ENCODE data around the gene TBXAS1. TPM values are rescaled to one million over a fixed set of nuclear protein-coding genes. Genes with fewer than 3 reads are reported as not detected.

TBXAS1 gene
- polyA plus RNA-seq, 1 donor from 2014 or later, result 0.93 TPM

GRCh38 chr7:139915268-139915863, 86.3 kb downstream of the TBXAS1 start:
- TF ChIP-seq CTCF (IDR thresholded peaks at IDR 0.05; ENCODE audit: poor library complexity, severe bottlenecking) (no peak), RAD21 (conservative IDR thresholded peaks at IDR 0.05) (no peak), SMC3 (conservative IDR thresholded peaks at IDR 0.05; ENCODE audit: poor library complexity) (no peak), EP300 (conservative IDR thresholded peaks at IDR 0.05; ENCODE audit: poor library complexity, severe bottlenecking) (no peak), TAF1 (IDR thresholded peaks at IDR 0.05; ENCODE audit: low read depth) (no peak), REST (IDR thresholded peaks at IDR 0.05; ENCODE audit: borderline replicate concordance) (no peak), POLR2AphosphoS5 (IDR thresholded peaks at IDR 0.05) (no peak)
- Histone ChIP-seq H3K9ac (ENCODE audit: low read length) (no peak overlapping the region), H3K79me2 (replicated peaks; ENCODE audit: insufficient read depth, low read length) (no peaks in the 10 kb centered on the region), H3K36me3 (ENCODE audit: insufficient read depth, low read length) (no peaks in the 10 kb centered on the region), H2AFZ (ENCODE audit: low read depth, low read length) (no peak overlapping the region), H3K27ac (ENCODE audit: low read length) (no peak overlapping the region), H3K4me3 (ENCODE audit: low read length) (no peak overlapping the region), H3K4me2 (ENCODE audit: low read length) (no peak overlapping the region), H3K9me3 (ENCODE audit: low read length) (no peaks in the 10 kb centered on the region), H3K27me3 (ENCODE audit: insufficient read depth, low read depth, low read length) (no peaks in the 10 kb centered on the region), H3F3A (ENCODE audit: insufficient read depth, low read length, poor library complexity, severe bottlenecking) (no peaks in the 10 kb centered on the region), H3K9me2 (ENCODE audit: insufficient read depth, low read length) (no peaks in the 10 kb centered on the region), H4K20me1 (ENCODE audit: insufficient read depth) (no peaks in the 10 kb centered on the region)

GRCh38 chr7:139915864-139916716, 87.0 kb downstream of the TBXAS1 start:
- no peaks in the 10 kb centered on the region for H3F3A ChIP-seq (ENCODE audit: insufficient read depth, low read length, poor library complexity, severe bottlenecking)
- H2AFZ ChIP-seq (ENCODE audit: low read depth, low read length), result no peak overlapping the region
- H3K27ac ChIP-seq (ENCODE audit: low read length), result no peak overlapping the region
- no peak overlapping the region for H3K9ac ChIP-seq (ENCODE audit: low read length)
- no peak overlapping the region for H3K4me2 ChIP-seq (ENCODE audit: low read length)
- no peak overlapping the region for H3K4me3 ChIP-seq (ENCODE audit: low read length)
- H3K27me3 ChIP-seq (ENCODE audit: insufficient read depth, low read depth, low read length), result no peaks in the 10 kb centered on the region
- no peak for TF ChIP-seq CTCF (IDR thresholded peaks at IDR 0.05; ENCODE audit: poor library complexity, severe bottlenecking)
- no peaks in the 10 kb centered on the region for H3K9me3 ChIP-seq (ENCODE audit: low read length)
- no peaks in the 10 kb centered on the region for H3K79me2 ChIP-seq (replicated peaks; ENCODE audit: insufficient read depth, low read length)
- H4K20me1 ChIP-seq (ENCODE audit: insufficient read depth), result no peaks in the 10 kb centered on the region
- no peaks in the 10 kb centered on the region for H3K36me3 ChIP-seq (ENCODE audit: insufficient read depth, low read length)
- no peaks in the 10 kb centered on the region for H3K9me2 ChIP-seq (ENCODE audit: insufficient read depth, low read length)

Measured in neural cell (in vitro differentiated cells).